NCI-H524 (cell line): ENCODE measurements around the gene TUBGCP6.

Experiments
- DNase-seq, 2 experiments: peaks; one replicate each; lab custom pipeline; 2025; lab: John Stamatoyannopoulos, UW

The TUBGCP6 gene

DNA sequence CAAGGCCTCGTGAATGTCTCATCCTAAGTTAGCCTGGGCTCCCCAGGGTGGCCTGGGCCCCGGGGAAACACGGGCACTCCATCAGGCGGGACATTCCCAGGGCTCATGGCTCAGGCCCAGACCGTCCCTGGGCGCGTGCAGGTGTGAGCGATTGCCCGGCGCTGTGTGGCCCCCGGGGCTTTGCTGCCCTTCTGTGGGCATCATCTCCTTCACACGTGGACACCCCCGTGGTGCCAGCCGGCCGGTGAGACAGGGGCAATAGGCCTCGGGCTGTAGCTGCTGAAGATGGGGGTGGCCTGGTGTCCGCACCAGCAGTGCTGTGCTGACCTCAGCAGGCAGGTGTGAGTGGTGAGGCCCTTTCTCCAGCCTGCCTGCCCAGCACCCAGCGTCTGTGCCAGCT, 48.6 kb downstream of the TUBGCP6 start:
- no peak for DNase-seq

DNA sequence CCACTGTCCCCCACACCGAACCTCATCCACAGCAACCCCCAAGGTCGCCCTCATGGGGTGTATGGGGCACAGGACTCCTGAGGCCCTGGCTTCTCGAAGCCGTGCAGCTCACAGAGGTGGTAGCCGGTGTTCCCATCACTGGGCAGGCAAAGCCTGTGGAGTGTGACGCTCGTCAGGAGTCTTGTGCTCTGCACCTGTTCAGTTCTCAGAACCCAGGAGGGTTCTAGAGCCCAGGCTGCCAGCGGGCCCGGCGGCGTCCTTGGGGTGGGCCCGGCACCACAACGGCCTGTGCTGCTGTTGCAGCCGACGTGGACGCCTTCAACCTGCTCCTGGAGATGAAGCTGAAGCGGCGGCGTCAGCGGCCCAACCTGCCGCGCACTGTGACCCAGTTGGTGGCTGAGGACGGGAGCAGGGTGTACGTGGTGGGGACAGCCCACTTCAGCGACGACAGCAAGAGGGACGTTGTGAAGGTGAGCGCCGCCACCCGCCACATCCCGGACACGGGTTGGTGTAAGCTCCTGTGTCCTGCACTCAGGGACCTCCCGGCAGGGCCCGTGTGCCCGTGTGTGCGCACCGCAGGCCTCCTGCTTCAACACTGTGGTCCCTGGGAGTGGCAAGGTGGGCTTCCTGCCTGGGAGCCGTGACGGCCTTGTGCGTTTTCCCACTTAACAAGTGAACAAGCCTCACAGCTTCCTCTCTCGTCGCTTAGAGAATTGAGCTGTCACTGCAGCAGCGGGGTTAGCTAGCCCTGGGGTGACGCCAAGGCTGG, 50.6 kb downstream of the TUBGCP6 start:
- no peak for DNase-seq

DNA sequence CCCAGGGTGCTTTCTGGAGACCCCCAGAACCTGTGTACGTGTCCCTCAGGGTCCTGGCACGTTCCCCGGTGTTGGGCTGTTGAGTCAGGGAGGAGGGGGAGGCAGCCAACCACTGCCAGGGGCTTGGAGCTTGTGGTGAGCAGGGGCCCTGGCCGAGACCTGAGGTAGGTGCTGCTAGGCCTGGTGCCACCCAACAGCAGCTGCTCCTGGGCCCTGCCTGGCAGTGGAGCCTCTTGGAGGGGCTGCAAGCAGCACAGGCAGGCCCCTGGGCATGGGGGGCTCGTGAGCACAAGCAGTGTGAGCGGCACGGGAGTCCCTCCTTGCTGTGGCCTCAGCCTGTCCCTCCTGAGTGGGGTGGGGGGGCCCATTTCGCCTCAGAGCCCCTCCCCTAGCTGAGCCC, 51.2 kb downstream of the TUBGCP6 start:
- no peak for DNase-seq

DNA sequence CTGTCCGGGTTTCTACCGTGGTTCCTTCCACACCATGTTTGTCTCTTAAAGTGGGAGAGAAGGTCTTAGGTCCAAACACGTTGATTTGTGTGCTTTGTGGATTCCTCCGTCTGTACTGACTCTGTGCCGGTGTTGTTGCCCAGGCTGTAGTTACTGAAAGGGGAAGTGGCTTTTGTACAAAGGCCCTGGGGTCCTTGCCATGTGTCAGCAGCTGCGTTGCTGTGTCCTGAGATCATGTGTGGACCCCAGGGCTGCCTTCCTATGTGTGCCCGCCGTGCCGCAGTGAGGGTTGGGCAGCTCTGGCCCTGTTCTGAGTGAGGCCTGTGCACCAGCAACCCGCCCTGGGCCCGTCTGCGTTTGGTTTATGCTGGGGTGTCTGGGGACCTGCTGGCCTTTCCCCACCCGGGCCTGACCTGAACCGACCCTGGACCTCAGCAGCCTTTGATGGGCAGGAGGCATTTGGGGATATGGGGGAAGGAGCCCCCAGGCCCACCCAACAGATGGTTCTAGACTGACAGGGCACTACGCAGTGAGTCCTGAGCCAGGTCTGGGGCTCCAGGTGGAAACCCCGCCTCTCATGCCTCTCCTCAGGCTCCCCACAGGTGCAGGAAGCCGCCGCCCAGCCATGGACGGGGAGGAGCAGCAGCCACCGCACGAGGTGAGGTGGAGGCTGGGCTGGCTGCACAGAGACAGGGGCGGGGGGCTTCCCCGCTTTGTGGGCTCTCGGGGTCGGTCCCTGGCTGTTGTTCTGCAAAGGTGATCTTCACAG, 52.2 kb downstream of the TUBGCP6 start:
- no peak for DNase-seq

DNA sequence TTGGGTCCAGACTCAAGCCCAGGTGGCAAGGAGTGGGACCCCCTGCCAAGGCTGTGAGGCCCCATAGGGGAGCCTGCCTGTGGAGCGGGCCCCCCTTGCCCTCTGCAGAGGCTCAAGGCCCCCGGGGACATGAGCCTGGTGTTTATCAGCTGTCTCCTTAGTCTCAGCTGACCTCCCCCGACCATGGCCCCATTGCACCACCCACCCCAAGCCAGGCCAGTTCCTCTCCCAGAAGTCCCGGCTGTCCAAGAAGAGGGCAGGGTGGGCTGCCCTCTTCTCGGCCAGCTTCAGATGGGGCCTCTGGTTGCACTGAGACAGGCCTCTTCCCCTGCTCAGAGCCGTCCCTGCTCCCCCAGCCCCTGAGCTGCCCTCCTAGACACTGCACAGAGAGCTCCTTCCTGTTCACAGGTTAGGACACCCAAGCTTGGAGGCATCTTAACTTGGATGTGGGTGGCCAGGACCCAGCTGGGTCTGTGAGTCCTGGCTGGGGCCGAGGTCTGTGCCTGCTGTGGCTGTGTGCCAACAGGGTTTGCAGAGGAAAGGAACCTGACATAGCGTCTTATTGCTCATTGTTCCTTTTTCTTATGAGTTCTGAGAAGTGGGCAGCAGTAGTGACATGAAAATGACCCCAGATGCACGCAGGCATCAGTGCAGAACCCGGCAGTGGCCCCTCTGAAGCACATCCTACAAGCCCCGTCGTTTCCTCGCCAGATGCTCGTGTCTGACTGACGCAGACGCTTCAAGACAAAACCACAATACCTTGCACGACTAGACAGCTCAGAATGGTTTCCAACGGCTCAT, 53.7 kb downstream of the TUBGCP6 start:
- no peak for DNase-seq

DNA sequence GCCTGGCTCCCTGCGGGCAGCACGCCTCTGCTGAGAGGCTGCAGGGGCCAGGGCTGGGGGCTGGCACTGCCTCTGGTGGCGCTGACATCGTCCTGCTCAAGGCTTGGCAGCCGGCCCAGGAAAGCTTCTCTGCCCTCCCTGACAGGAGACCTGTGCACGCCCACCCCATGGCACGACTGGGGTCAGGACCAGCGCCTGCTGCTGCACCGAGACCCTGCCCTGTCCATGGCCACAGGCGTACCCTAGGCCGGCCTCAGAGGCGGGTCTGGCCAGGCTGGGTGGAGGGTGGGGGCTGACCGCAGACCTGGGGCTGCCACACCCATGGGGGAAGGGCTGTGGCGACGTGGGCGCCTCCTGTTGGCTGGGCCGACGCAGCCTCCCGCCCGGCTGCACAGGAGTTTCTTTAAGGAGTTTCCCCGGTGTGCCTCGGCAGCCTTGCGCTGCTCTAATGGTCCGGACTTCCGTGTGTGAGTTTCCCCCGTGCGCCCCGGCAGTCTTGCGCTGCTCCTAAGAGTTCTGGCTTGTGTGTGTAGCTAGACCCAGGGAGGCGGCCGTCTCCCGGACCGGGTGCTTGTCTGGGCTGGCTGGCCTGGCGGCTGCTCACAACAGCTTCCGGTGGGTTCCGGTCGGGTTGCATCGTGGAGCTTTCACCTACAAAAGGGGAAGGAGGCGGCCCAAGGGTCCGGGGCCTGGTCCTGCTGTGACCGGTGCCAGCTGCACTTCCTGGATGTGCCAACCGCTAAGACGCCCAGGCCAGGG, 54.5 kb downstream of the TUBGCP6 start:
- no peak for DNase-seq

DNA sequence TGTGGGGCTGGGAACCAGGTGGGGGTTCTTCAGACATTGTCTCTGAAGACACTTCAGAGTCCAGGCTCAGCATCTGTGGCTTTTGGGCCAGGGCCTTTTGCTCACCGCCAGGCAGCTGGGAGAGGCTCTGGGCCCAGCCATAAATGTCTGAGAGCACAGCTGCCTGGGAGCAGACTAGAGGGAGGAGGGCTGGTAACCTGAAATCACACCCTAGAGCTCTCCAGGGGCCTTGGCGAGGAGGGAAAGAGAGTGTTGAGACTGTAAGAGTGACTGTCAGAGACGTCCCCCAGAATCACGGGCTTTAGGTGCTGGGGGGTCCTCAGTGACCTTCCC, 55.0 kb downstream of the TUBGCP6 start:
- DNase-seq: no peak

DNA sequence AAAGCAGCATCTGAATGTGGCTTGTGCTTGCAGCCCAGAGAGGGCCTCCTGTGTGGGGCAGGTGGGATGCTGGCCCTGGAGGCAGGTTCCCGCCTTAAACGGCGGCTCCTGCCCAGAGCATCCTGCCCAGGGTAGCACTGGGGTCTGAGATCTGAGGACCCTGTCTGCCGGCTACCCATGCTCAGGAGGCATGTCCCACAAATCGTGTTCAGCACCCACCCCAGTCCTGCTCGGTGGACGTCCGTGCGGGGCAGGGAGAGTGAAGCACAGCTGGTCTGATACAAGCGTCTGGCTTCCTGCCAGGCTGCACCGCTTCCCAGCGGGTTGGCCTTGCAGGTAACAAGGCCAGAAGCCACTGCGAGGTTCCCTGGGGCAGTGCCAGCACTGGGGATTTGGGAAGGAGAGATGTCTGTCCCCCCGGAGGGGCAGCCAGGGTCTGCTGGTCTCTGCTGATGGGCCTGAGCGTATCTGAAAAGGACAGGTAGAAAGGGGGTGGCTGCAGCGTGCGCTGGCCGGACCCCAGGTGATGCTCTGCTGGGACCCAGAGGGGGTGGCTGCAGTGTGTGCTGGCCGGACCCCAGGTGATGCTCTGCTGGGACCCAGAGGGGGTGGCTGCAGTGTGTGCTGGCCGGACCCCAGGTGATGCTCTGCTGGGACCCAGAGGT, 55.5 kb downstream of the TUBGCP6 start:
- DNase-seq: peak in 1 of 2 experiments; percentile 61

DNA sequence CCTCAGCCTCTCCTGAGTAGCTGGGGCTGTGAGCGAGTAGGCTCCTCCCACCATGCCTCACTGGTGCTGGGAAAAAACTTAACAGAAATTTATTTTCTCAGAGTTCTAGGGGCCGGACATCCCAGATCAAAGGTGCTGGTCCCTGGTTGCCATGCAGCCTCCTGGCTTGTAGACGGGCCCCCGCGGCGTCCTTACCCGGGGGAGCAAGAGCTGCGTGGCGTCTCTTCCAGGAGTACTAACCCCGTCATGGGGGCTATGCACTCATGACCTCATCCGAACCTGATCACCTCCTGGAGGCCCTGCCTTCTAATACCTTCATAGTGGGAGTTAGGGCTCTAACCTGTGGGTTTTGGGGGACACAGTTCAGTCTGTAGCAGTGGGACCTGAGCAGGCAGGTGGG, 56.5 kb downstream of the TUBGCP6 start:
- no peak for DNase-seq

DNA sequence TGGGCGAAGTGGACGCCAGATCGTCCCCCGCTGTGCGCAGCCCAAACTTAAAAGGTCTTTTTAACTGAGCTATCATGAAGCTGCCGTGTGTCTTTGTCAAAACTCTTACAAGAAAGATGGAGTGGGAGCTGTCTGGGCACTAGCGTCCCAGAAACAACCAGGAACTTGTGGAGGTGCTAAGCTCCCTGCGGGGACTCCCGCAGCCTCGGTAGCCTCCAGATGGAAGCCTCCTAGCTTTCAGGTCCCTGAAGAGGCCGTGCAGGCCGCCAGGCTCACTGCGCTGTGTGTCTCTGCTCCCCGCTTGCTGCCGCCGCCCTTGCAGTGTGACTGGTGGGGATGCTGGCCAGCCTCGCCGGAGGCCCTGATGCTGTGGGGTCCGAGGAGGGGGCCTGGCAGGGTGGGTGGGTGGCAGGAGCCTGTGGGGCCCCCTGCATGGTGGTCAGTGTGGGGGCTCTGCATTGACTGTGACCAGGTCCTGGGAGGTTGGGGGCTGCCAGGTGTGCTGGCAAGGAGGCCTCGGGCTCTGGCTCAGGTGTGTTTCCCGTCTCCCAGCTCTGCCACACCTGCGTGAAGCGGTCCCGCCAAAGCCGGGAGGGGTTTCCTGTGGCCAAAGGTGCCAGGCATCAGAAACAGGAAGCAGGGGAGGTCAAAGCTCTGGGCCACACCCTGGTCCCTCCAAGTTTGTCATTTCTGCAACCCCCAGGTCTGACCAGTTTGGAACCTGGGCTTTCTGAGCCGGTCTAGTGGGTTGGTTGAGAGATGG, 57.9 kb downstream of the TUBGCP6 start:
- DNase-seq: peak in 1 of 2 experiments; percentile 53

DNA sequence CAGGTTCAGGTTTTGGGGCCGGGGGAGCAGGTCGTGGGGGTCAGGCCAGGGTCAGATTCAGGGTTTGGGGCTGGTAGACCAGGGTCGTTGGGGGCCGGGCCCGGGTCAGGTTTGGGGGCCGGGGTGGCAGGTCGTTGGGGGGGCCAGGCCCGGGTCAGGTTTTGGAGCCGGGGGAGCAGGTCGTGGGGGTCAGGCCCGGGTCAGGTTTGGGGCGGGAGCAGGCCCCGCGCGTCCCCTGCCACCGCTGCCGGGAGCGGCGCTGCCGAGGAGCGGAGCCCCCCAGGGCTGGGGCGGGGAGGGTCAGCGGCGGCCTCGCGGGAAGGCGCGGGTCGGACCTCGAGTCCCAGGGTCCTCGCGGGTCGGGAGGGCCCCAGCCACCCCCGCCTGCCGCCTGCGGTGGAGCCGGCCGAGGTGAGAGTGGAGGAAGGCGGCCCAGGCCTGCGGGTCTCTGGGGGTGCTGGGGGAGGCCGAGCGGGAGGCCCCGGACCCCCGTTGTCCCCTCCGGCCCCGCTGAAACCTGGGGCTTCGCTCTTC, 58.6 kb downstream of the TUBGCP6 start:
- no peak for DNase-seq

DNA sequence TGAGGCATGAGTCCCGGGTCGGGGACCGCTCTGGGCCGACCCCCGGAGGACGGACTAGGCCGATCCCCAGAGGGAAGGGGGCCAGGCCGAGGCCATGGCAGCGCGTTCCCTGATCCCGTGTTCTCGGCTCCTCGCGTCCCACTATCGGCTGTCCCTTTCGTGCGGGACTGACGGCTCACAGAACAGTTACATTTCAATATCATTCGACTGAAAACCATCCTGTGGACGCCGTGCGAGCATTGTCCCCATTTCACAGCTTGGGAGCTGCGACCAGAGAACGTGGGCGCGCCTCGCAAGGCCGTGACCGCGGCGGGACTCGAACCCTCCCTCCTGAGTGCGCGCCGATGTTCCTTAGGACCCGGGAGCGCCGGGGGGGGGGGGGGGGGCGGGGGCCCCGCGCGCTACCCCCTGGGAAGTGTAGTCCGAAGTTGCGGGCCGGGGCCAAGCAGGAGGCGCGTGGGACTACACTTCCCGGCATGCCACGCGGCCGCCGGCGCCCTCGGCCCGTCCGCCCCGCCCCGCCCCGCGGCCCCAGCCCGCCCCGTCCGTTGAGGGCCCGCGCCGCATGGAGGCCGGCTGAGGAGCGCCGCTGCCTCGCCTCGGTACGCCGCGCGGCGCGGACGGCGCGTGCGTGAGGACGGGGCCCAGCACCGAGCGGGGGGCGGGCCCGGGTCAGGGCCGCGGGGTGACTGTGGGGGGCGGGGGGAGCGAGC, 59.3 kb downstream of the TUBGCP6 start, which contains the start of gene TRABD:
TSS of gene TRABD (plus strand) at position 539 of the 713 bp plus-strand sequence. CDS start 7,148 bp downstream, outside the sequence.
- DNase-seq: peak; percentile 74 to 91

DNA sequence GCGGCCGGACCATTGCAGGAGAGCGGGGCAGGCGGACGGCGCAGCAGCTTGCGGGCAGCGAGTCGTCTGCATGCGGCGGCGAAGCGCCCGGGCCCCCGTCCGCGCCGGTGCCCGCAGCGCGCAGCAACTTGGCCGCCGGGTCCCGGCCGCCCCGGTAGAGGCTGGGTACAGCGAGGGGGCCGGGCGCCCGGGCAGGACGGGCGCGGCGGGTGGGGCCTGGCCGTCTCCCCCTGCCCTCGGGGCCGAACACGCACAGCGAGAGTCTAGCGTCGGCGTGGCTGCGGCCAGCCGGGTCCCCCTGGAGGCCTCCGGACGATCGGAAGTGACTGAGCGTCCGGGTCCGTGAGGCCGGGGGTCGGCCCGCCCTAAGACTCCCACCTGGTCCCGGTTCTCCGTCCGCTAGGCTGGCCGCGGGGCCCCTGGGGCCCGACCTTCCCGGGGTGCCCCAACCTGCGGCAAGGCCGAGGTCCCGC, 59.9 kb downstream of the TUBGCP6 start:
- no peak for DNase-seq

DNA sequence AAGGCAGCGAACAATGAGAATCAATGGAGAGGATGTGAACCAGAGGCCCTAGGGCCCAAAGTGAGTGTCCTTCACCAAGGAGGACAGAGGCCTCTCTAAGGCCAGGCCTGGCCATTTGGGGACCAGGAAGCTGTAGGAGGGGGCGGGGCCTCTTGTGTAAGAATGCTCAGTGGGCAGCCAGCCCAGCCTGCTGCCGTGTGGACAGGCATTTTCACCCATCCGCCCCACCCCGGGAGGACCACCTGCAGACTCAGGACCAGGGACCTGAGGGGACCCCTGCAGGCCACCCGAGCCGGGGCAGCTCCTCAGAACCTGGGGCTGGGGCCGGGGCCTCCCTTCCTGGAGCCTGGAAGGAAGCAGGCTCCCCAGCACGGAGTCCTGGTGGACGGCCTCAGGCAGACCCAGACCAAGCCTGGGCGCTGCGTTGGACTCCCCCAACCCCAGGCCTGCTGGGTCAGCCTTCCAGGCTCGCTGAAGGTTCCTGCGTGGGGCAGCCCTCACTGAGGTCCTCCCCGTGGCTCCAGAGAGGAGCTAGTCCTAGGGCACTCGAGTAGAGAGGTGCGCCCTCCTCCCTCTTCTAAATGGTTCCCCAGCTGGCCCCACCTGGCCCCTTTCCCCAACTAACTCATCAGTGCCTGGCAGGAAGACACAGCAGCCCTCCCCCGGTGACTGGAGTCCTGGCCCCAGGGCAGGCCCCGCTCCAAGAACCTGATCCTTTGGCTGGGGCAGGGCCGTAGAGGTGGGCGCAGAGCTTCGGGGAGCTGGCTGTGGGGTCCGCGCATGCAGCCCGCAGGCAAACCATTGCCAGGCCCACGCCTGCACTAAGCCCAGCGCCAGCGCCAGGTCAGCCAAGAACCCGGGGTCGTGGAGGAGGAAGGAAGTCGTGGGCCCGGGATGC, 60.6 kb downstream of the TUBGCP6 start:
- no peak for DNase-seq

DNA sequence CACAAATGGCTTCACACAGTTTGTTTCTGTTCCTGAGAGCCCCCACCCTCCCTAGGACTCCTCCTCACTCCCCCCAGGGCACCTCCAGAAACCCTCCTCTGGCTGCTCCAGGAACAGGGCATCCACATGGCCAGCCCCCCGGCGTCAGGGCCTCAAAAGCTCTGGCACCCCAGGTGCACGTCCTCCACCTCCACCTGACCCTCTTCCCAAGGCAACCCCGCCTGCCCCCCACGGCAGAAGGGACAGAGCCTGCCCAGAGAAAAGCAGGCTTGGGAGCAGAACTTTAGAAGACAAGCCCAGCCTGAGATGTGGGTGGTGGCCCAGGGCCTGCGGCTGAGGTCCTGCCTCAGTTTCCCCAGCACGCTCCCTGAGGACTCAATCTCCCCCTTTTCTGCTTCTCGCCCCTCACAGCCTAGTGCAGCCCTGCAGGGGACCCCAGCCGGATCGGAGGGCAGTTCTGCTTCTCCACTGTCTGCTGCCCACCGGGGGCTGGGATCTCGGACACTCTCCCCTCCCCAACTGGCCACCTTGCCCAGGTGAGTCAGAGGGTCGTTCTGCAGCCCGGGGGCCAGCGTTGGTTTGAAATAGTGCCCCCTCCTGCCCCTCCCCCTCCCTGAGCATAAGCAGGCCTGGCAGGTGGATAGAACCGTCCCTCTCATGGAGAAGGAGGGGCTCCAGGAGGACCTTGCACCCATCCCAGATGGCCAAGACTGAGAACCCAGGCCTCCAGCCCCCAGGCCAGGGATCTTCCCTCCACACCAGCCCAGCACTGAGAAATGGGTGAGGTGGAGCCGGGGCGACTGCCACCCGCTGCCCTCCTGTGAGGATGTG, 61.5 kb downstream of the TUBGCP6 start:
- no peak for DNase-seq

DNA sequence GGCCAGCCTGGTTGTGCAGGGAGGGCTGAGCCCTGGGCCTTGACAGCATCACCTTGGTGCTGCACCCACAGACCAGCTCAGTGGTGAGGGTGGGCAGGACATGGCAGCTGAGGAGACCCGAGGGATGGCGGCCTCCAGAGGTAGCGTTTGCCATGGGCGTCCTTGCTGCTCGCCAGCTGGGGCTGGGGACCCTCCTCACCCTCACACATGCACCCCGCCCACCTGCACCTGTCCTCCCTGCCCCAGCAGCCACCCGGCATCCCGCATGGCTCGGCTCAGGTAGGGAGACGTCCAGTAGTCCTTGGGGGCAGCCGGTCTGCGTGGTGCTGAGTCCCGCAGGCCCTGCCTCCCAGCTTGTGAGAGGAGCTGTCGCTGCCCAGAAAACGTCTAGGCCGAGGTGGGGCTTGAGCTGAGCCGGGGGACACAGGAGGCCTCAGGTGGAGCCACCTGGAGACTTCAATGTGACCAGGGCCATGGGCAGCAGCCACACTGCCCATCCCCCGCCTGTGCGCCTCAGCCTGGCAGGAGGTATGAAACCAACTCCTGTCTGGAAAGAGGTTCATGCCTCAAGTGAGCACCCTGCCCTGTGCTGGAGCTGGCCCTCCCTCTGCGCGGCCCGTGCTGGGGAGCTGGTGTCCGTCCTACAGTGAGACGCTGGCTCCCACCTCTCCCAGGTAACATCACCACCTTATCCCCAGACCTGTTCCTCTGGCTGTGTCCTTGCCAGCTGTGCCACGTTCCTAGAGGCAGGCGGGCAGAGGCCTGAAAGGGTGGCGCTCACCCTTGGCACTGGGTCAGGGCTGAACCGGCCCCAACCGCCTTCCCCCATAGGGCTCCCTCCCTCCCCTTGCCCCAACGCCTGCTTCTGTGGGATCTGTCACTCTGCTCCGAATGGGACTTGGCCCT, 62.4 kb downstream of the TUBGCP6 start:
- DNase-seq: no peak
